AG10803 (cell line): ENCODE data around the gene MITF.

Source experiments
- DNase-seq: peaks from one replicate; pipeline ENCODE4 v3.0.0; 2010; ENCODE audit warnings: low read depth
- H3K4me3 ChIP-seq: 2 replicates; pipeline ENCODE4 v1.5.1; 2011; ENCODE audit warnings: mild to moderate bottlenecking, low read length, control low read depth
- CTCF ChIP-seq: conservative IDR thresholded peaks from 2 replicates; pipeline ENCODE4 v1.5.1; 2011; ENCODE audit warnings: mild to moderate bottlenecking, low read length, control low read depth, inconsistent platforms

MITF gene

GRCh38 chr3:69941439-69942176 is 202.3 kb downstream of the MITF start:
- no peak for TF ChIP-seq CTCF
- H3K4me3 ChIP-seq: no peak overlapping the region
- DNase-seq: no peak

GRCh38 chr3:69944931-69945493 is 205.7 kb downstream of the MITF start:
- no peak for DNase-seq
- H3K4me3 ChIP-seq: no peak overlapping the region
- no peak for TF ChIP-seq CTCF

- H3K4me3 ChIP-seq: no peak overlapping the region
- peak; percentile 70 for TF ChIP-seq CTCF
- peak; percentile 51 for DNase-seq
Measured at GRCh38 chr3:69948246-69948862, 209.1 kb downstream of the MITF start.

GRCh38 chr3:69951616-69952015 is 212.4 kb downstream of the MITF start:
- TF ChIP-seq CTCF: no peak
- no peak for DNase-seq
- H3K4me3 ChIP-seq: no peak overlapping the region

GRCh38 chr3:69959581-69959980 is 220.3 kb downstream of the MITF start:
- no peak overlapping the region for H3K4me3 ChIP-seq
- TF ChIP-seq CTCF: no peak
- DNase-seq: no peak

- no peak for TF ChIP-seq CTCF
- H3K4me3 ChIP-seq: no peak overlapping the region
- DNase-seq: no peak
Measured at GRCh38 chr3:69961706-69962439, 222.6 kb downstream of the MITF start.
